Measurements from ENCODE around the gene CUX1.

DNA sequence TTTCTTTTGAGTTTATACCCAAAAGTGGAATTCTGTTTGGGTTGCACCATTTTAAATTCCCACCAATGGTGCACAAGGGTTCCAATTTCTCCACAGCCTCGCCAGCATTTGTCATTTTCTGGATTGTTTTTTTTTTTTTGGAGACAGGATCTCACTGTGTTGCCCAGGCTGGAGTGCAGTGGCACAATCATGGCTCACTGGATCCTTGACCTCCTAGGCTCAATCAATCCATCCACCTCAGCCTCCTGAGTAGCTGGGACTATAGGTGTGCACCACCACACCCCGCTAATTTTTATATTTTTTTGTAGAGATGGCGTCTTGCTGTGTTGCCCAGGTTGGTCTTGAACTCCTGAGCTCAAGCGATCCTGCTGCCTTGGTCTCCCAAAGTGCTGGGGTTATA is 46.6 kb downstream of the CUX1 start:
- TF ChIP-seq YY1 (IDR thresholded peaks at IDR 0.05; ENCODE audit: insufficient read depth, insufficient read length), result no peak
- no peak for TF ChIP-seq ZNF274 (IDR thresholded peaks at IDR 0.05; ENCODE audit: low read depth, low read length)

Data from NT2/D1 (cell line).